ENCODE measurements around the gene ATG7.
A peak's percentile ranks its signal among the peaks of the same experiment; 100 is the strongest.

Gene ATG7

DNA sequence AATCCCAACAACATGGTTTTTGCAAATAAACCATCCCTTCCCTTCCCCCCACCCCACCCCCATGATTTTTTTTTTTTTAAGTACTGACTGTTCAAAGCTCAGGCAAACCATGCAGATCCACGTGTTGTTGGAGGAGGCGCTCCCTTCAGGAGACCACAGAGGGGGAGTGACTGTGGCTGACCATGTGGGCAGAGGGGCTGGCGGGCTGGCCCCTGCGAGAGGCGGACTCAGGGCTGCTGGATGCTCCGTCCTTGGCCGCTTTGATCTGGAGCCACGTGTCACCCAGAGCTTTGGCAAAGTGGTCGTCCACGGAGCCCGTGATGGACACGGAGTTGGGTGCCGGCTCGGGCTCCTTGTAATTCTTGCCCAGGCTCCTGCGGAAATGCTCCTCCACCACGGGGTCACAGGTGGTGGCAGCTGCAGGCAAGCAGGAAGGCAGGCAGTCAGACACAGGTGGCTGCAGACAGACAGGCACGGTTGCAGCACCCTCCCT, 286.3 kb downstream of the ATG7 start:
- no peak for FAIRE-seq
- TF ChIP-seq POLR2AphosphoS5 (IDR thresholded peaks at IDR 0.05; ENCODE audit: low read depth, low read length) (no peak), TAF1 (IDR thresholded peaks at IDR 0.05; ENCODE audit: borderline replicate concordance, low read depth, low read length) (no peak), POLR2A (IDR thresholded peaks at IDR 0.05; ENCODE audit: low read depth, low read length) (no peak)
- DNase-seq (ENCODE audit: insufficient read length), result no peak

DNA sequence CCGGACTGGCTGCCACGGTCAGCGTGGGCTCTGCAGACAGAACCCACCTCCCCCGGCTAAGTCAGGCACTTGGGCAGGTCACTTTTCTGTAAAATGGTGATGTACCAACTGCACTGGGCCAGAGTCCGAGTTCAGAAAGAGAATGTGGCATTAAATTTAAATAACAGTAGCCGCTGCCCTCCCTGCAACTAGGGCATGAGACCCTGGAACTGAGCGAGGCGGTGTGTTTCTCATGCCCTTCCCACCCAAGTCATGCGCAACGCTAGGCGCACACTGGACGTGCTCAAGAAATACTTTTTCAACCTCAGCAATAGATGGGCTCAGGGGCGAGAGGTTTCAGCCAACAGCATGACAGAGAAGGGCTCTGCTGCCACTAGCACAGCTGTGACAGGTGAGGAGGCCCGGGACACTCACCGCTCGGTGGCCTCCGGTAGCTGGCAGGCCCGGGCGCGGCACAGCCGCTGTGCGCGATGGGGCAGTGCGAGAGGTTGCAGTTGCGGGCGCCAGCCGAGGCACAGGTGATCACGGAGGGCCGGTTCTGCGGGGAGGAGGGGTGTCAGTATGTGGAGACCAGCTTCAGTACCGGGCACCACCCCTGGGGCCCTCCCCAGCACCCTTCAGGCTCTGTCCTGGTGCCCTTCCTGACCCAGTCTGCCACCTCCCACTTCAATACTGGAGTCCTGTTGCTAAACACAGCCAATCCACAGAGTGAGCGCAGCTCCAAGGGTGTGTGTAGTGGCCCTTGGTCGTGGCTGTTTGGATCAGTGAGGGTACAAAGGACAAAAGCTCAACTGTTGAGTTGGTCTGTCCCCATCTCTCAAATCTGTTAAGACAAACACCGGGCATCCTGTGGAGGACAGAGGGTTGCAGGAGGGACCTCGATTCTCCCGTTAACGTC, 287.0 kb downstream of the ATG7 start:
- FAIRE-seq (no peak), DNase-seq (ENCODE audit: insufficient read length) (no peak)
- TF ChIP-seq TAF1 (IDR thresholded peaks at IDR 0.05; ENCODE audit: borderline replicate concordance, low read depth, low read length) (no peak), POLR2A (IDR thresholded peaks at IDR 0.05; ENCODE audit: low read depth, low read length) (no peak), POLR2AphosphoS5 (IDR thresholded peaks at IDR 0.05; ENCODE audit: low read depth, low read length) (no peak)

DNA sequence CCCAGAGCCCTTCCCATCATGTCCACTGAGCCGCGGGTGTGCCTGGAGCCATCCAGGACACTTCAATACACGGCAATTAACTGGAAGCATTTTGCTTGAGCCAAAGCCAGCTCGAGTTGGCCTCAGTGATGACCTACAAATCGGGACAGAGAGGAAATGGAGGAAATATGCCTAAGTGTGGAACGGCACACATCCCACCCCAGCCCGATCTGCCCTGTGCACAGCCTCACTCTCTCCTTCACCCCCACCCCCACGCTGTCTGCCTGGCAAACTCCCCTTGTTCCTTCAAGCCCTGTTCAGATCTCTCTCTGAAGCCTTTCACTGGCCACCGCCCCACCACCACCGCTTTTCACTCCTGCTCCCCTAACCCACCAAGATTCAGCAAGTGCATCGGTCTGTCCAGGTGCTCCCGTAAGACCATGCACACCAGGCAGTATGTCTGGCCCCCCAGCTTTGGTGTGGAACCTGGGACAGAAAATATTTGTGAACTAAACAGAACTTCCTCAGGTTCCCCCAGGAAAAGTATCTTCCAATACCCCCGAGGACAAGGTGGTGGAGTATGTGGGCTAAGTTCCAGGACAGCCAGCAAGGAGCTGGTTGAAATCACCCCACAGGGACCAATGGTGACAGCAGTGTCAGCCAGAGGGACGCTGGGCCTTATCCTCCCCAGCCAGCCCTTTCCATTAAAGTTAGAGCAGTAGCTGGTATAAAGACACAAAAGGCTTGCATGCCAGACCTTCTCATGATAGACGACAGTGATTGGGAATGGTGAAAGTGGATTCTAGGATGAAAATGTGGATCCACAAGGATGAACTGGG, 287.8 kb downstream of the ATG7 start:
- TF ChIP-seq POLR2A (IDR thresholded peaks at IDR 0.05; ENCODE audit: low read depth, low read length) (no peak), TAF1 (IDR thresholded peaks at IDR 0.05; ENCODE audit: borderline replicate concordance, low read depth, low read length) (no peak), POLR2AphosphoS5 (IDR thresholded peaks at IDR 0.05; ENCODE audit: low read depth, low read length) (no peak)
- DNase-seq (ENCODE audit: insufficient read length) (no peak), FAIRE-seq (no peak)

DNA sequence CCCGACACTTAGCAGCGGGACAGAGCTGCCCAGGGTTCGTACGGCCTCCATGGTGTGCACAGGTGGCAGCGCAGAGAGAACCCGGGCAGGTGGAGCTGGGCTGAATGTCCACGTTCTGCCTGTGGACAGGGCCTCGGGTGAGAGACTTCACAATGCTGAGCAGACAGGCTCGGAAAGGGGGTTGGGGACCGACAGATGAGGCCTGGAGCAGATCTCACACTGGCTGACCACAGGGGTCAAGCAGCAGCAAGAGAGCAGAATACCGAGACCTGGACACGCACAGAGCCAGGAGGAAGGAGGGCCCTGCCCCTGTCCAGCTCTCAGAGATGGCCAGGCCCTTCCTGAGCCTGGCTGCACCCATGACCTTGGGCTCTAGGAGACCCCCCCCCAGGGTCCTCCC, 288.5 kb downstream of the ATG7 start:
- no peak for TF ChIP-seq TAF1 (IDR thresholded peaks at IDR 0.05; ENCODE audit: borderline replicate concordance, low read depth, low read length)
- no peak for TF ChIP-seq POLR2A (IDR thresholded peaks at IDR 0.05; ENCODE audit: low read depth, low read length)
- no peak for TF ChIP-seq POLR2AphosphoS5 (IDR thresholded peaks at IDR 0.05; ENCODE audit: low read depth, low read length)
- FAIRE-seq (no peak), DNase-seq (ENCODE audit: insufficient read length) (no peak)

DNA sequence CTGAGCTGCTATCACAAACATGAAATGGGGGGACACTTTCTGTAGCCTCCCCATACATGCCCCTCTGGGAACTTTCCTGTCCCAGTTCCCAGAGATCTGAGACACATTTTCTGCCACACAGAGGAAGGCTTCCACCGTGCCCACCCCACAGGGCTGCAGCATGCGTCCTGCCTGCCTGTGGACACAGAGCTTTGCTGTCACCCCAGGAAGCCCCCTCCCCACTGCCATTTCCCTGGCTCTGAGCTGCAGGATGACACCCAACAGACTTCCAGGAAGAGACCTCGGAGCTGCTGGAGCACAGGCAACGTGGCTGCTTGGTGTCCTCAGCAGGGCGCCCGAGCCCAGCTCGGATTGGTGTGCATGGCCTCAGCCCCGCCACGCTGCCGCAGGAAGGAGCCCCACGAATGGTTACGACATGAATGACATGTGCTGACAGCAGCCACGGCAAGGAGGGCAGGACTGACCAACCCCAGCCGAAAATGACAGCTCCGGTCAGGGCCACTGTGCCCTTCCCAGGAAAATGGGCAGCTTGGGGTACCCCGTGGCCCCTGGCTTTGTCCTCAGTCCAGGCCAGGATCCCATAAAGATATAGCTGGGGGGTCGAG, 290.2 kb downstream of the ATG7 start:
- FAIRE-seq, result no peak
- TF ChIP-seq POLR2A (IDR thresholded peaks at IDR 0.05; ENCODE audit: low read depth, low read length) (no peak), TAF1 (IDR thresholded peaks at IDR 0.05; ENCODE audit: borderline replicate concordance, low read depth, low read length) (no peak), POLR2AphosphoS5 (IDR thresholded peaks at IDR 0.05; ENCODE audit: low read depth, low read length) (no peak)
- DNase-seq (ENCODE audit: insufficient read length), result no peak

DNA sequence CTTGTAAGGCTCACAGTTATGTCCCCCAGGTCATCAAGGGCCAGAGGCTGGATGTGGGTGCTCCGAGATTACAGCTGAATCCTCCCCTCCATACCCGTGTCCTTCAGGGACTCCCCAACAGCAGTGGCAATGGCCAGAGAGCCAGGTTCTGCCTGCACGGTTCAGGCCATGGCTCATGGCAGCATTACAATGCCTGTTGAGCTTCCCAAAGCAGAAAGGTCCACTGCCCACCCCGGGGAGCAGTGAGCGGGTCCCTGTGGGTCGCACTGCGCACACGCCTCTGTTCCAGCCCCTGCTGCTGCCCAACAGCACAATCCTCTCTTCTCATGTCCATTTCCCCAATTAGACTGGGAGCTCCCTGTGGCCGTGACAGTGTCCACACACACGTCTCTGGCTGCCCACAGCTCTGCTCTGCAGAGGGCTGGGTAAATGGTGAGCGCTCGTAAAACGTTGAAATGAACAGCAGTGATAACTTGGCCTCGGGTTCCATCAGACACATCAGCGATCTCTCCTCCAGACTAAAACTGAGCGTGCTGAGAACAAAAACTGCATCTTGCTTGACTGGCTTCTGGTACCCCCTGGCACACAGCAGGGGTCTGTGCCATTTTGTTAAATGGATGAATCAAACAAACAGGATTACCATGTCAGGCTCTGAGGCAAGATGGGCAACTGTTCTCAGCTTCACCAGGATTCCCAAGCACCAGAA, 291.1 kb downstream of the ATG7 start:
- TF ChIP-seq POLR2AphosphoS5 (IDR thresholded peaks at IDR 0.05; ENCODE audit: low read depth, low read length), result no peak
- DNase-seq (ENCODE audit: insufficient read length) (no peak), FAIRE-seq (no peak)

DNA sequence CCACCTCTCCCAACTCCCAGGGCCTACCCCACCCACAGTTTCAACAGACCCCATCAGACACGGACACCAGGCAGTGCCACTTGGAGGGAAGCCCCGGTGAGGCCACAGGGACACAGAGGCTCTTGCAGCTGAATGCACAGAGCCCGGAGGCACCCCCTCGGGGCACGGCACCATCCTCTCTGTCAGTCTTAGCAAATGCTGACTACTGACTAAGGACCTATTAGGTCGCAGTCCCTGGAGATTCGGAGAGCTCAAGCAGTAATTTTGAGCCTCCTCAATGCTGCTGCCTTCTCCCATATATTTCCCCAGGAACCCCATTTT, 291.6 kb downstream of the ATG7 start:
- DNase-seq (ENCODE audit: insufficient read length), result no peak
- FAIRE-seq, result no peak
- TF ChIP-seq TAF1 (IDR thresholded peaks at IDR 0.05; ENCODE audit: borderline replicate concordance, low read depth, low read length) (no peak), POLR2A (IDR thresholded peaks at IDR 0.05; ENCODE audit: low read depth, low read length) (no peak), POLR2AphosphoS5 (IDR thresholded peaks at IDR 0.05; ENCODE audit: low read depth, low read length) (no peak)

DNA sequence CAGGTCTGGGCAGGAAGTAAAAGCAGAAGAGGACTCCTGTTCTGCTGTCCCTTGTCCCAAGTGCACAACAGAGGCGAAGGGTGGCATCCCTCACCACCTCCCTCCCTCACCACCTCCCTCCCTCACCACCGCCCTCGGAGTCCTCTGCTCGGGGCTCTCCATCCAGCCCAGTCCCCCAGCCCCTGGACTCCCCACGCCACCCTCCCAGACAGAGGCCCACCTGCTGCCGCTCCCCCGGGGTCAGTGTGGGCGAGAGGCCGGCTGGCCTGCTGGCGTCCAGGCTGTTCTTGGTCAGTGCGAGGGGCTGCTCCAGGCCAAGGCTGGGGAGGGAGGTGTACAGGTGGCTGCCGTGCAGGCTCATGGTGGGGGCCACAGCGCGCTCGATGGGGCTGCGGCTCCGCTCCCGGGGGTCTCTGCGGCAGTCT, 292.4 kb downstream of the ATG7 start:
- DNase-seq (ENCODE audit: insufficient read length), result no peak
- no peak for TF ChIP-seq TAF1 (IDR thresholded peaks at IDR 0.05; ENCODE audit: borderline replicate concordance, low read depth, low read length)
- no peak for FAIRE-seq

DNA sequence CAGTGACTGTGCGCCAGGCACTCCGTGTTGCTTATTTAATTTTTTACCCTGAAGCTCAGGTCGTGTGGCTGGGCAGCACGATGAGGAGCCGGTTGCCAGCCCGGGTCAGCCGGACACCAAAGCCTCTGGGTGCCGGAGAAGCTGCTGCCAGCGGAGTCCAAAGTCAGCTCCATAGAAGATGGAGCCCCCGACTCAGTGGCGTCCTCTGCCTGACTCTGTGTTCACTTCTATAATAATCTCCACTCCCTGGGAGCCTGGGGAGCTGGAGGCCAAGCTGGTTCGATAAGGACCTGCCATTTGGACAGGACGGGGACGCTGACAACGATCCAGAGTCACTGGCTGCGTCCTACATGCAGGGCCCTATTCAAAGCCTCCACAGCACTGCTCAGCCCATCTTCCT, 292.9 kb downstream of the ATG7 start:
- TF ChIP-seq POLR2AphosphoS5 (IDR thresholded peaks at IDR 0.05; ENCODE audit: low read depth, low read length) (no peak), TAF1 (IDR thresholded peaks at IDR 0.05; ENCODE audit: borderline replicate concordance, low read depth, low read length) (no peak), POLR2A (IDR thresholded peaks at IDR 0.05; ENCODE audit: low read depth, low read length) (no peak)
- FAIRE-seq (no peak), DNase-seq (ENCODE audit: insufficient read length) (no peak)

DNA sequence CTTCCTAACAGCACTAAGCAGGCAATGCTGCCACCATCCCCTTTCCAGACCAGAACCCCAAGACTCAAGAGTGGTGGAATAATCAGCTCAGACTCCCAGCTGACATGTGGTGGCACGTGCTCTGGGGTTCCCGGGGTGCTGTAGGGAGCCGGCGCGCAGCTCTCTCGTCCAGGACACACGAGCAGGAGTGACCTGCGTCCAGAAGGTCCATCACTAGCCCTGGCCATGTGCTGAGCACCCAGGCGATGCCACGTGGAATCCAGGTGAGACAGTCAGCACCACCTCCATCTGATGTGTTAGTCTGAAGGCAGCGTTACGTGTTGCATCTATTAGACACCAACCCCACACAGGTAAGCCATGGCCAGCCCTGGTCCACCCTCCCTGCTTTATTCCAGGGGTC, 293.3 kb downstream of the ATG7 start:
- TF ChIP-seq POLR2A (IDR thresholded peaks at IDR 0.05; ENCODE audit: low read depth, low read length), result no peak
- DNase-seq (ENCODE audit: insufficient read length) (no peak), FAIRE-seq (no peak)

DNA sequence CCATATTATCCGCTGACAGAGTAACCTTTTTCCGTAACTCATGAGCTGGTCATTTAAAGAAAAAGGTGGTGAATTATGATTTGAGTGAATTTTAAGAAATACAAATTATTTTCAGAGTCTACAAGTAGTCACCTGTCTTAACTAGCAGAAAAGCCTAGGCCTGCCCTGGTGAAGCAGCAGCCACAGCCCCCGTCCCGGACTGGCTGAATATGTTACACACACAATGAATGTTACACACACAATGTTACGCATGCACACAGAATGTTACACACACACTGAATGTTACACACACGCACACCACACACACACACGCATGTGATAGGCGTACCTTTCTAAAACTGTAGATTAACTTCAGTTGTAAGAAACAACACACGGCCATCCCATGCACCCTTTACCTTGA, 293.7 kb downstream of the ATG7 start:
- peak; percentile 53 for FAIRE-seq
- no peak for DNase-seq (ENCODE audit: insufficient read length)
- TF ChIP-seq POLR2A (IDR thresholded peaks at IDR 0.05; ENCODE audit: low read depth, low read length), result no peak
- no peak for TF ChIP-seq POLR2AphosphoS5 (IDR thresholded peaks at IDR 0.05; ENCODE audit: low read depth, low read length)
- TF ChIP-seq TAF1 (IDR thresholded peaks at IDR 0.05; ENCODE audit: borderline replicate concordance, low read depth, low read length), result no peak

Measured in GM12892 (cell line).